Uterus (tissue), 4 donors: Measurements from ENCODE around the gene COX7B2. TPM values are rescaled to one million over a fixed set of nuclear protein-coding genes. Genes with fewer than 3 reads are reported as not detected.

Experiments
- DNase-seq, 2 donors: peaks; one replicate each; pipeline ENCODE4 v3.0.0-alpha.2; 2019 to 2020
- H3K27ac ChIP-seq, 2 donors: fragments of 200-600 bp; sonication (generic); 1 replicate in 1 of 2; 2 replicates in 1 of 2; pipeline ENCODE4 v1.5.1; 2016 to 2018
- H3K27me3 ChIP-seq, 2 donors: fragments of 200-600 bp; sonication (generic); one replicate each; pipeline ENCODE4 v1.5.1; 2018 to 2019; ENCODE audit warnings: control low read depth in 1 of 2
- H3K36me3 ChIP-seq, 2 donors: fragments of 200-600 bp; sonication (generic); one replicate each; pipeline ENCODE4 v1.5.1; 2019; ENCODE audit warnings: control low read depth in 1 of 2
- H3K4me1 ChIP-seq, 2 donors: fragments of 200-600 bp; sonication (generic); one replicate each; pipeline ENCODE4 v1.5.1; 2018 to 2019; ENCODE audit warnings: control low read depth in 1 of 2
- H3K4me3 ChIP-seq, 2 donors: fragments of 200-600 bp; sonication (generic); 1 replicate in 1 of 2; 2 replicates in 1 of 2; pipeline ENCODE4 v1.5.1; 2018 to 2019; ENCODE audit warnings: mild to moderate bottlenecking in 1 of 2
- H3K9me3 ChIP-seq, 2 donors: fragments of 200-600 bp; sonication (generic); one replicate each; pipeline ENCODE4 v1.5.1; 2019; ENCODE audit warnings: control low read depth in 1 of 2
- CTCF ChIP-seq, 4 experiments: fragments of 200-600 bp in 2 of 4; fragments of 450-650 bp in 2 of 4; sonication (generic) in 2 of 4; IDR thresholded peaks; one replicate each; pipeline ENCODE4 v1.5.1; 2016 to 2019; ENCODE audit warnings: antibody characterized with exemption in 4 of 4, mild to moderate bottlenecking in 2 of 4, moderate library complexity in 1 of 4
- POLR2A ChIP-seq, 2 donors: fragments of 450-650 bp; IDR thresholded peaks; one replicate each; pipeline ENCODE4 v1.6.1; 2016; ENCODE audit warnings: antibody characterized with exemption in 2 of 2, mild to moderate bottlenecking in 1 of 2, moderate library complexity in 1 of 2
- intact Hi-C: fragments of 100-400 bp; cut with DNase I; formaldehyde crosslinking; loops from one replicate; pipeline ENCODE4 v1.15.1; 2023; ENCODE audit warnings: low total_unique reads
- total RNA-seq, 4 donors: library from RNA; depleted of rRNA in 3 of 4; stranded (reverse); fragments of >200 nt in 3 of 4; gene quantifications; one replicate each; pipeline versions ENCODE4 v1.1.0 to v1.2.4, GENCODE V29; 2014 to 2023
- donor health status: DM: yes; HTN: yes; CAD: no.

The COX7B2 gene
- total RNA-seq, 4 donors from 2014 or later: not detected

DNA sequence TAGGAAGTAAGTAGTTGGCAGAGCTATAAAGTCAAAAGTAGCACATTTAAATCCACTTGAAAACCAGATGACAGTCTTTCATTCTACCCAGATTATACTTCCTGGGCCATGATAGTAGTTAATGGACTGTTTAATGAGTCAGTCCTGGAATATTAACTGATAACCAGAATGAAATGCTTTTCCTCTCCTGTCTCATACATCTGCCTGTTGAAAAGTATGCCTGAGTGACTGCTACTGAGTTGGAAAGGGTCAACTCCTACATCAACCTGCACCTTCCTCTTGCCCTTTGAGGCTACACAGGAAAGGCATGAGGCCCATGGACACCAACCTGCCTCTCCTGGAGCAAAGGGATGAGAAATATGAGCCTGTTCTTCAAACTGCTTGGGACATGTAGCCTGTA, 36.0 kb upstream of the COX7B2 start:
- Histone ChIP-seq H3K36me3 (no peaks in the 10 kb centered on the region), H3K4me1 (no peaks in the 10 kb centered on the region), H3K27me3 (no peaks in the 10 kb centered on the region), H3K27ac (no peak overlapping the region), H3K9me3 (no peaks in the 10 kb centered on the region), H3K4me3 (no peak overlapping the region)
- no peak for DNase-seq
- intact Hi-C loops: no loop called here
- no peak for TF ChIP-seq POLR2A (IDR thresholded peaks at IDR 0.05)
- TF ChIP-seq CTCF (IDR thresholded peaks at IDR 0.05): no peak

- no peaks in the 10 kb centered on the region for H3K36me3 ChIP-seq
- no peaks in the 10 kb centered on the region for H3K4me1 ChIP-seq
- no peaks in the 10 kb centered on the region for H3K9me3 ChIP-seq
- TF ChIP-seq CTCF (IDR thresholded peaks at IDR 0.05): no peak
- no peak for TF ChIP-seq POLR2A (IDR thresholded peaks at IDR 0.05)
- H3K4me3 ChIP-seq: no peak overlapping the region
- intact Hi-C loops: no loop called here
- no peak for DNase-seq
- no peaks in the 10 kb centered on the region for H3K27me3 ChIP-seq
- no peak overlapping the region for H3K27ac ChIP-seq
Observed at GRCh38 chr4:46944345-46944744, 35.3 kb upstream of the COX7B2 start.

- no peak overlapping the region for H3K4me3 ChIP-seq
- intact Hi-C loops: no loop called here
- TF ChIP-seq CTCF (IDR thresholded peaks at IDR 0.05) (no peak), POLR2A (IDR thresholded peaks at IDR 0.05) (no peak)
Observed at GRCh38 chr4:46937493-46937892, 28.4 kb upstream of the COX7B2 start.

DNA sequence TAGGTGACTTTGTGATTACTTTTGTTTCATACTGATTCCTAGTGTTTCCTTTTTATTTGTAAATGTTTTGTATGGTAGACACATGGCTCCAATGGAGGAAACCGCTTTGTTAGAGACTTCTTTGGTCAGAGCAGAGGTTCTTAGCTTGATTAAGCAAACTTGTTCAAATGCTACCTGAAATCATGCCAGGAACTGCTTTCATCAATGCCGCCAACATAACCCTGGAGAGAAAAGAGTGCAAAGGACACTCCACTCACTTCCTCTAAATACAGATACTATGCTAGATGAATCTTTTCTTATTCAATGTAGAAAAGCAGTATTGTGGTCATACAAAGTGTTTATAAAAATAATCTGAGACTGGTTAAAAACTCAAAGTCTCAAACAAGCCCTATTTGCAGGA, 25.7 kb upstream of the COX7B2 start:
- Histone ChIP-seq H3K27me3 (no peaks in the 10 kb centered on the region), H3K4me3 (no peak overlapping the region), H3K9me3 (no peaks in the 10 kb centered on the region), H3K27ac (no peak overlapping the region), H3K4me1 (no peaks in the 10 kb centered on the region), H3K36me3 (no peaks in the 10 kb centered on the region)
- no peak for DNase-seq
- intact Hi-C loops: no loop called here
- TF ChIP-seq POLR2A (IDR thresholded peaks at IDR 0.05) (no peak), CTCF (IDR thresholded peaks at IDR 0.05) (no peak)

More at GRCh38 chr4:46937493-46937892, 28.4 kb upstream of the COX7B2 start:
- Histone ChIP-seq H3K27ac (no peak overlapping the region), H3K36me3 (no peaks in the 10 kb centered on the region), H3K4me1 (no peaks in the 10 kb centered on the region), H3K9me3 (no peaks in the 10 kb centered on the region), H3K27me3 (no peaks in the 10 kb centered on the region)
- no peak for DNase-seq

DNA sequence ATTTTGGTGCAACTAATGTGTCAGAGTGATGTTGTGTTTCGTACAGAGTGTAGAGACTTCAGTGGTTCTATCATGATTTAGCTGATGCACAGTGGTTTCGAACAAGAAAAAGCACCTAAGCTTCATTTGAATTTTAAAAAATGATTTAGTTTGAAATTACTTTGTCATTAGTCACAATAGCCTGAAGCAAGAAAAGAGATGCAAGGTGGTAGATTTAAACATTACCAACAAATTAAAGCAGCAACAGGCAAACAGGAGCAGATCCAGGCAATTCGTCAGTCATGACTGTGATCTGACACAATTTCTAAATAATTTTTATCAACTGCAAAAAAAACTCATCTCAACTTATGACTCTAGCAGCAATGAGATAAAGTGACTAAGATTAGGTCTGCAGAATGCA, 24.6 kb upstream of the COX7B2 start:
- no peak for TF ChIP-seq CTCF (IDR thresholded peaks at IDR 0.05)
- TF ChIP-seq POLR2A (IDR thresholded peaks at IDR 0.05): no peak
- intact Hi-C loops: no loop called here
- Histone ChIP-seq H3K9me3 (no peaks in the 10 kb centered on the region), H3K27ac (no peak overlapping the region), H3K4me3 (no peak overlapping the region), H3K4me1 (no peaks in the 10 kb centered on the region), H3K36me3 (no peaks in the 10 kb centered on the region), H3K27me3 (no peaks in the 10 kb centered on the region)
- no peak for DNase-seq
